Psoas muscle (tissue), 8 donors: Measurements from ENCODE around the gene SRPK1. TPM values are rescaled to one million over a fixed set of nuclear protein-coding genes. Genes with fewer than 3 reads are reported as not detected.

Experiments used
- ATAC-seq, 4 donors: fragments of 200-7000 bp; cut with Tn5 transposase; one replicate each; pipeline ENCODE4 v1.9.1; 2020; ENCODE audit warnings: moderate library complexity in 3 of 4, mild to moderate bottlenecking in 2 of 4
- DNase-seq, 2 donors: peaks; one replicate each; pipeline ENCODE4 v3.0.0-alpha.2; 2020
- H3K27ac ChIP-seq: fragments of 200-600 bp; one replicate; pipeline ENCODE4 v1.8.0; 2022
- H3K27me3 ChIP-seq, 3 donors: fragments of 200-600 bp in 1 of 3; one replicate each; pipeline versions ENCODE4 v1.6.1 to v1.8.0; 2013 to 2022; ENCODE audit warnings: low read length in 2 of 3, mild to moderate bottlenecking in 2 of 3, moderate library complexity in 1 of 3; ENCODE audit not compliant: insufficient read depth in 3 of 3
- H3K36me3 ChIP-seq, 2 donors: fragments of 200-600 bp in 1 of 2; one replicate each; pipeline versions ENCODE4 v1.6.1 to v1.8.0; 2013 to 2022; ENCODE audit warnings: low read depth in 1 of 2, mild to moderate bottlenecking in 1 of 2, moderate library complexity in 1 of 2; ENCODE audit not compliant: insufficient read depth in 1 of 2
- H3K4me1 ChIP-seq: fragments of 200-600 bp; one replicate; pipeline ENCODE4 v1.8.0; 2022
- H3K4me3 ChIP-seq: fragments of 200-600 bp; one replicate; pipeline ENCODE4 v1.8.0; 2022; ENCODE audit warnings: mild to moderate bottlenecking
- H3K9me3 ChIP-seq: fragments of 200-600 bp; one replicate; pipeline ENCODE4 v1.8.0; 2022
- CTCF ChIP-seq: fragments of 200-600 bp; IDR thresholded peaks from one replicate; pipeline ENCODE4 v1.8.0; 2022; ENCODE audit warnings: antibody characterized with exemption
- WGBS, 3 donors: extraction: QIAGEN DNeasy Blood & Tissue Kit; methylation state at CpG; one replicate each; pipeline versions ENCODE4 v1.1.6 to v1.1.7; 2013; 5-methylcytosine and 5-hydroxymethylcytosine counted together
- intact Hi-C, 2 donors: fragments of 100-400 bp; cut with DNase I; formaldehyde crosslinking; loops; one replicate each; pipeline versions ENCODE4 v1.11.0 to v1.14.2; 2022
- polyA plus RNA-seq, 3 donors: library from polyadenylated mRNA; stranded (reverse); fragments of 200-250 nt; gene quantifications; one replicate each; pipeline ENCODE4 v1.2.3, GENCODE V29; 2013
- total RNA-seq, 4 donors: library from RNA; stranded (reverse); fragmentation: NEBNext Ultra II Directional in 2 of 4; extraction: Animal tissue kit (Norgen Biotek cat#: 25700) in 2 of 4; gene quantifications; one replicate each; pipeline versions ENCODE4 v1.2.1 to v1.2.4, GENCODE V29; 2021 to 2023
- donor health status: healthy with polysubstance abuse.
- donor health status: DM: no; HTN: no; CAD: no; lungs with moderate emphysema.
- donor health status: Bipolar disorder and iron deficiency.
- donor health status: healthy.
- donor health status: DM: yes; HTN: yes; CAD: no.
- donor health status: DM: no; HTN: no; CAD: no.
- donor health status: DM: no; HTN: no; CAD: no.
- donor health status: DM: yes; HTN: yes; CAD: no.

SRPK1 gene
- total and polyA plus RNA-seq, 7 donors: 12.2 to 46.9 (median 25.7) TPM

GRCh38 chr6:35788423-35788982 lies 132.4 kb downstream of the SRPK1 start:
- Histone ChIP-seq H3K27me3 (peaks cover 0 to 59% (median 18%) of the 10 kb centered on the region in 3 donors), H3K36me3 (no peaks in the 10 kb centered on the region), H3K9me3 (no peaks in the 10 kb centered on the region), H3K4me3 (no peak overlapping the region), H3K27ac (no peak overlapping the region), H3K4me1 (no peaks in the 10 kb centered on the region)
- ATAC-seq: no peak
- WGBS, 3 donors: 55 to 69% (median 56%) methylated on average over 4 of the region's 4 CpGs
- DNase-seq: no peak
- TF ChIP-seq CTCF: no peak
- intact Hi-C loops: no loop called here

- H3K4me3 ChIP-seq: no peak overlapping the region
- no peak for TF ChIP-seq CTCF
- H3K27ac ChIP-seq: no peak overlapping the region
- DNase-seq (no peak), ATAC-seq (peak in 1 of 4 donors; percentile 32)
- no peaks in the 10 kb centered on the region for H3K4me1 ChIP-seq
- H3K27me3 ChIP-seq: peaks cover 0 to 64% (median 18%) of the 10 kb centered on the region in 3 donors
- H3K9me3 ChIP-seq: no peaks in the 10 kb centered on the region
- 77 to 85% (median 79%) methylated on average over 13 of the region's 13 CpGs for WGBS, 3 donors
- intact Hi-C loops: no loop called here
- no peaks in the 10 kb centered on the region for H3K36me3 ChIP-seq
These were observed 133.4 kb downstream of the SRPK1 start for GRCh38 chr6:35787266-35788218.

- H3K27me3 ChIP-seq: peaks cover 0 to 64% (median 18%) of the 10 kb centered on the region in 3 donors
These were observed 134.1 kb downstream of the SRPK1 start for GRCh38 chr6:35786810-35787209.

GRCh38 chr6:35786272-35786671 lies 134.6 kb downstream of the SRPK1 start:
- Histone ChIP-seq H3K27me3 (peaks cover 0 to 64% (median 18%) of the 10 kb centered on the region in 3 donors), H3K4me1 (no peaks in the 10 kb centered on the region), H3K27ac (no peak overlapping the region), H3K36me3 (no peaks in the 10 kb centered on the region), H3K9me3 (no peaks in the 10 kb centered on the region), H3K4me3 (no peak overlapping the region)
- intact Hi-C loops: no loop called here
- ATAC-seq (no peak), DNase-seq (no peak)
- no peak for TF ChIP-seq CTCF
- WGBS, 3 donors: 44 to 57% (median 55%) methylated on average over 2 of the region's 2 CpGs

More at GRCh38 chr6:35786810-35787209, 134.1 kb downstream of the SRPK1 start:
- Histone ChIP-seq H3K9me3 (no peaks in the 10 kb centered on the region), H3K27ac (no peak overlapping the region), H3K4me1 (no peaks in the 10 kb centered on the region), H3K4me3 (no peak overlapping the region), H3K36me3 (no peaks in the 10 kb centered on the region)
- WGBS, 3 donors: 31 to 54% (median 43%) methylated on average over 25 of the region's 25 CpGs
- DNase-seq (no peak), ATAC-seq (peak in 1 of 4 donors; percentile 29)
- TF ChIP-seq CTCF: no peak
- intact Hi-C loops: no loop called here
